GM12878 (cell line): Measurements from ENCODE around the gene MZT2A. TPM values are rescaled to one million over a fixed set of nuclear protein-coding genes. Genes with fewer than 3 reads are reported as not detected.
A peak's percentile ranks its signal among the peaks of the same experiment; 100 is the strongest.

Source experiments
- ATF3 ChIP-seq: IDR thresholded peaks from 2 replicates; pipeline ENCODE4 v1.6.1; 2011; ENCODE audit warnings: low read depth, mild to moderate bottlenecking, low read length, moderate library complexity, borderline replicate concordance; ENCODE audit errors: extremely low read depth
- BRCA1 ChIP-seq: IDR thresholded peaks from 2 replicates; pipeline ENCODE4 v1.6.1; 2011; ENCODE audit warnings: low read depth, low read length, improper control_type of control experiment
- CBFB ChIP-seq: IDR thresholded peaks from 2 replicates; pipeline ENCODE4 v1.6.1; 2016; ENCODE audit warnings: antibody characterized with exemption, low read depth
- E2F8 ChIP-seq: fragments of 450-650 bp; IDR thresholded peaks from 2 replicates; pipeline ENCODE4 v1.6.1; 2018; ENCODE audit warnings: mild to moderate bottlenecking, low read depth, moderate library complexity; ENCODE audit not compliant: partially characterized antibody
- FOXM1 ChIP-seq: IDR thresholded peaks from 2 replicates; pipeline ENCODE4 v1.6.1; 2012; ENCODE audit warnings: low read depth, mild to moderate bottlenecking, inconsistent platforms, low read length, moderate library complexity
- IRF4 ChIP-seq: IDR thresholded peaks from 2 replicates; pipeline ENCODE4 v1.6.1; 2011; ENCODE audit warnings: low read depth, low read length
- MLLT1 ChIP-seq: fragments of 450-650 bp; IDR thresholded peaks from 2 replicates; pipeline ENCODE4 v1.6.1; 2016; ENCODE audit warnings: mild to moderate bottlenecking
- RELB ChIP-seq: fragments of 450-650 bp; IDR thresholded peaks from 2 replicates; pipeline ENCODE4 v1.6.1; 2017; ENCODE audit warnings: low read depth, mild to moderate bottlenecking, moderate library complexity
- RUNX3 ChIP-seq: IDR thresholded peaks from 2 replicates; pipeline ENCODE4 v1.6.1; 2012; ENCODE audit warnings: low read length, inconsistent platforms
- SKIL ChIP-seq: fragments of 450-650 bp; IDR thresholded peaks from 2 replicates; pipeline ENCODE4 v1.6.1; 2017; ENCODE audit warnings: mild to moderate bottlenecking, low read depth, inconsistent platforms; ENCODE audit not compliant: poor library complexity, severe bottlenecking
- SMC3 ChIP-seq: IDR thresholded peaks from 2 replicates; pipeline ENCODE4 v1.6.1; 2011; ENCODE audit warnings: low read length, improper control_type of control experiment, borderline replicate concordance
- ZBTB40 ChIP-seq: fragments of 450-650 bp; IDR thresholded peaks from 2 replicates; pipeline ENCODE4 v1.6.1; 2016; ENCODE audit warnings: mild to moderate bottlenecking, moderate library complexity, borderline replicate concordance
- ZNF24 ChIP-seq: fragments of 450-650 bp; IDR thresholded peaks from 2 replicates; pipeline ENCODE4 v1.6.1; 2017; ENCODE audit warnings: antibody characterized with exemption, mild to moderate bottlenecking
- ZNF622 ChIP-seq: fragments of 450-650 bp; IDR thresholded peaks from 2 replicates; pipeline ENCODE4 v1.6.1; 2017; ENCODE audit warnings: mild to moderate bottlenecking, inconsistent platforms
- polyA plus RNA-seq, 11 experiments: library from polyadenylated mRNA; depleted of rRNA in 4 of 11; unstranded in 6 of 11; stranded (reverse) in 5 of 11; fragments of >200 nt; fragmentation: Nextera tagmentation in 4 of 11; fragmentation: Illumina TruSeq in 1 of 11; extraction: Ambion mirVana in 4 of 11; extraction: Trizol in 1 of 11; gene quantifications; 1 replicate in 1 of 11; 2 replicates in 10 of 11; pipeline versions ENCODE4 v1.2.1 to v1.2.3, GENCODE V29; 2011 to 2016; ENCODE audit warnings: inconsistent platforms in 2 of 11, missing spikeins in 2 of 11, low read depth in 1 of 11
- total RNA-seq, 4 experiments: library from RNA; depleted of rRNA in 3 of 4; stranded (reverse); fragments of >200 nt in 3 of 4; fragmentation: Illumina TruSeq in 1 of 4; extraction: Trizol in 1 of 4; gene quantifications; 2 replicates each; pipeline versions ENCODE4 v1.2.1 to v1.2.3, GENCODE V29; 2013 to 2021

MZT2A gene
- total and polyA plus RNA-seq, 10 of the 15 experiments (the other 5 are each of a cell fraction or from before 2014, with no cell fraction given) = 6.3 to 325 (median 151) TPM

- peak; percentile 50; the same call in 1 of the 2 replicates for TF ChIP-seq MLLT1
- TF ChIP-seq E2F8 = peak; percentile 87
- peak; percentile 62; the same call in 1 of the 2 replicates for TF ChIP-seq CBFB
- TF ChIP-seq IRF4 = no peak
- TF ChIP-seq ZNF24 = no peak
- TF ChIP-seq ATF3 = peak; percentile 51; the same call in 1 of the 2 replicates
- no peak for TF ChIP-seq ZNF622
- TF ChIP-seq BRCA1 = no peak
- peak; percentile 71 for TF ChIP-seq RUNX3
- TF ChIP-seq FOXM1 = 0 out of 2 replicates have a peak, but pooled peaks have one; percentile 58
- no peak for TF ChIP-seq SKIL
- no peak for TF ChIP-seq ZBTB40
- peak; percentile 64 for TF ChIP-seq RELB
- TF ChIP-seq SMC3 = no peak
Measured at GRCh38 chr2:131492418-131493198, 411 bp upstream of the MZT2A start (continued).
